HG02943 (cell line): ENCODE measurements around the gene RBMS1.

Source experiments
- ATAC-seq: cut with Tn5 transposase; IDR thresholded peaks from one replicate; pipeline ENCODE4 v1.9.1; 2021; ENCODE audit warnings: mild to moderate bottlenecking, low read depth, moderate library complexity; ENCODE audit not compliant: unreplicated experiment

Gene RBMS1

GRCh38 chr2:160418398-160418765 is 75.2 kb downstream of the RBMS1 start:
- ATAC-seq, result no peak

- ATAC-seq, result no peak
These were observed 75.7 kb downstream of the RBMS1 start for GRCh38 chr2:160417745-160418397.

GRCh38 chr2:160415991-160416390 is 77.6 kb downstream of the RBMS1 start:
- ATAC-seq, result no peak

GRCh38 chr2:160411955-160412354 is 81.7 kb downstream of the RBMS1 start:
- ATAC-seq, result no peak

GRCh38 chr2:160411167-160411566 is 82.4 kb downstream of the RBMS1 start:
- peak; percentile 43 for ATAC-seq

GRCh38 chr2:160409480-160409879 is 84.1 kb downstream of the RBMS1 start:
- ATAC-seq, result no peak

- no peak for ATAC-seq
These were observed 84.7 kb downstream of the RBMS1 start for GRCh38 chr2:160408959-160409291.

GRCh38 chr2:160408173-160408958 is 85.2 kb downstream of the RBMS1 start:
- no peak for ATAC-seq

- peak; percentile 50 for ATAC-seq
These were observed 86.0 kb downstream of the RBMS1 start for GRCh38 chr2:160407393-160408172.

- peak; percentile 50 for ATAC-seq
These were observed 86.8 kb downstream of the RBMS1 start for GRCh38 chr2:160406591-160407392.

- no peak for ATAC-seq
These were observed 88.3 kb downstream of the RBMS1 start for GRCh38 chr2:160405077-160405867.

- ATAC-seq, result no peak
These were observed 90.3 kb downstream of the RBMS1 start for GRCh38 chr2:160402997-160403979.

- no peak for ATAC-seq
These were observed 91.1 kb downstream of the RBMS1 start for GRCh38 chr2:160402501-160402900.

GRCh38 chr2:160401895-160402294 is 91.7 kb downstream of the RBMS1 start:
- ATAC-seq, result no peak

- no peak for ATAC-seq
These were observed 93.7 kb downstream of the RBMS1 start for GRCh38 chr2:160399880-160400279.

- ATAC-seq, result no peak
These were observed 96.1 kb downstream of the RBMS1 start for GRCh38 chr2:160397530-160397865.

- peak; percentile 99 for ATAC-seq
These were observed 99.5 kb downstream of the RBMS1 start for GRCh38 chr2:160394153-160394552.

- no peak for ATAC-seq
These were observed 101.4 kb downstream of the RBMS1 start for GRCh38 chr2:160392201-160392600.
